ENCODE data around the gene DMRT1.

Gene DMRT1

GRCh38 chr9:1005043-1005667, 163.7 kb downstream of the DMRT1 start:
- DNase-seq = no peak

DNA sequence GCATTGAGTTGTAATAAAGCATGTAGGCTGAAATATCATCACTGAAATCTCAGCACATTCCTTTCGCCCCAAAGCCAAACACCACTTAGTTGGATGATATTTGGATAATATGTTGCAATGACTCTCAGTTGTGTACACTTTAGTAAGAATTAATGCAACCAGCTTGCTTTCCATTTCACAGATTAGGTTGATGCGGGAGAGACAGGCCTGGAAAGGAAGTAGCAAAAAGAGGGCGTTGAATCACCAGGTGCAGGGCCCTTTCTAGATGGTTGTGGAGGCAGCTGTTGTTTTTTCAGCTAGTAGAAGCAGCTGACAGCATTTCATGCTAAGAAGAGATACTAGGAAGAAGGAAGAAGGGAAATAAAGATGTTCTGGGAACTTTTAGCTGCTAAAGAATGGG, 165.8 kb downstream of the DMRT1 start:
- DNase-seq = no peak

DNA sequence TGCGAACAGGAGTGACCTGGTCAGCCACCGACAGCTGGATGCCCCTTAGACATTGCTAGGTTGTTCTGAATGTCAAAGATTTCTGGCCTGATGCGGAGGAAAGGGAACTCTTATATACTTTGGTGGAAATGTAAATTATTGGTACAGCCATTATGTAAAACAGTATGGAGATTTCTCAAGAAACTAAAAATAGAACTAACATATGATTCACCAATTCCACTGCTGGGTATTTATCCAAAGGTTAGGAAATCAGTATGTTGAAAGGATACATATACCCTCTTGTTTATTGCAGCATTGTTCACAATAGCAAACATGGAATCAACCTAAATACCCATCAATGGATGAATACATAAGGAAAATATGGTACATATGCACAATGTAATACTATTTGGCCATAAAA, 166.7 kb downstream of the DMRT1 start:
- DNase-seq = no peak

DNA sequence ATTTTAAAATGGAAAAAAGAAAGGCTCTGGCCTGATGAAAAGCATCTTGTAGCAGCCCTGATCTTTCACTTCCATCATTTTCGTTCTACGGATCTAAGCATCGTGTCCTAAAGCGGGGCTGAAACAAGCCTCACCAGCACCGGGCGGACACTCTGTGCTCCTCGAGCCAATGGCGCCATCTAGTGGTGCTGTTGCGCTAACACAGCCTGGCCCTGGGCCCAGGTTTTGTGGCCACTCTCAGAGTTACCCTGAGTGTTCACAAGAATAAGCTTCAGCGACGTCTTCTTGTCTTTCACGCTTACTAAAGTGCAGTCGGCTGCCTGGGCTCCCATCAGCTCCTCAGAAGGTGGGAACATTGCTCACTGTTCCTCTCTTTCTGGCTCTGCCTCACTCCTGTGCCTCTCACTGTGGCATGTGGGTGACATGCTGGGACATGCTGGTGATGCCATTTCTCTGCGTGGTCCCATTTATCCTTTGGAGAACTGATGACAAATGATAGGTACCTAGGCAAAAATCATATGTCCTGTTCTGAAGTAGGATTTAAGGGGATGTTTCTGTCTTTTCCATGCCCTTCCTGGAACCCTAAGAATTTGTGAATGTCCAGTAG, 167.7 kb downstream of the DMRT1 start:
- peak; percentile 56 for DNase-seq

- DNase-seq = no peak
Observed at GRCh38 chr9:1013021-1013420, 171.5 kb downstream of the DMRT1 start.

DNA sequence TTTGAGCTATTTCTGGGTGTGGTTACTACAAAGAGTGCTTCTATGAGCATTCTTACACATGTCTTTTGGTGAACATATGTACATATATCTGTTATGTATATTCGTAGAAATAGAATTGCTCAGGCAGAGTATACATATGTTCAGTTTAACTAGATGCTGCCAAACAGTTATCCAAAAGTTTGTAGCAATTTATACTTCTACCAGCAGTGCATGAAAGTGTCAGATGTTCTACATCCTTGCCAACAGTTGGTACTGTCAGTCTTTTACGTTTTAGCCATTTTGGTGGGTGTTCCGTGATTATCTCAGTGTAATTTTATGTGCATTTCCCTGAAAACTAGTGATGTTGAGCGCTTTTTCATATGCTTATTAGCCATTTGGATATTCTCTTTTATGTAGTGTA, 172.7 kb downstream of the DMRT1 start:
- DNase-seq = no peak

GRCh38 chr9:1014640-1015039, 173.1 kb downstream of the DMRT1 start:
- DNase-seq = no peak

GRCh38 chr9:1018121-1018520, 176.6 kb downstream of the DMRT1 start:
- no peak for DNase-seq

Data from central memory CD4-positive, alpha-beta T cell (primary cell).